Measurements from ENCODE around the gene TUBGCP3.

- no peak for TF ChIP-seq CTCF (IDR thresholded peaks at IDR 0.05)
- TF ChIP-seq POLR2A (IDR thresholded peaks at IDR 0.05): no peak
Observed at GRCh38 chr13:112636401-112636975, 48.5 kb upstream of the TUBGCP3 start.
